GM23338 (cell line): ENCODE data around the gene GSG1L. TPM values are rescaled to one million over a fixed set of nuclear protein-coding genes. Genes with fewer than 3 reads are reported as not detected.

ENCODE experiments used
- ATAC-seq: fragments of 200-7000 bp; cut with Tn5 transposase; 3 replicates; pipeline ENCODE4 v1.9.1; 2020
- DNase-seq: peaks from one replicate; pipeline ENCODE4 v3.0.0-alpha.2; 2015; ENCODE audit warnings: low spot score
- H2AFZ ChIP-seq: fragments of 200-600 bp; sonication (generic); 2 replicates; pipeline ENCODE4 v1.8.0; 2016; ENCODE audit warnings: antibody characterized with exemption, mild to moderate bottlenecking, moderate library complexity
- H3F3A ChIP-seq: fragments of 200-600 bp; sonication (generic); replicated peaks from 2 replicates; pipeline ENCODE4 v1.8.0; 2017; ENCODE audit warnings: antibody characterized with exemption, mixed run types, low read depth
- H3K27ac ChIP-seq: fragments of 200-600 bp; sonication (generic); 2 replicates; pipeline ENCODE4 v1.6.1; 2016; ENCODE audit warnings: low read depth
- H3K27me3 ChIP-seq: fragments of 200-600 bp; sonication (generic); 2 replicates; pipeline ENCODE4 v1.8.0; 2016; ENCODE audit warnings: mild to moderate bottlenecking, mixed run types, moderate library complexity; ENCODE audit not compliant: insufficient read depth
- H3K36me3 ChIP-seq: fragments of 200-600 bp; sonication (generic); 2 replicates; pipeline ENCODE4 v1.8.0; 2016; ENCODE audit warnings: mild to moderate bottlenecking; ENCODE audit not compliant: insufficient read depth
- H3K4me1 ChIP-seq: fragments of 200-600 bp; sonication (generic); 2 replicates; pipeline ENCODE4 v1.8.0; 2016; ENCODE audit warnings: mild to moderate bottlenecking, moderate library complexity; ENCODE audit not compliant: insufficient read depth
- H3K4me2 ChIP-seq: fragments of 200-600 bp; sonication (generic); 2 replicates; pipeline ENCODE4 v1.7.1; 2017; ENCODE audit warnings: mixed run types
- H3K4me3 ChIP-seq: fragments of 200-600 bp; sonication (generic); 2 replicates; pipeline ENCODE4 v1.6.1; 2016; ENCODE audit warnings: mixed run types
- H3K79me2 ChIP-seq: fragments of 200-600 bp; sonication (generic); replicated peaks from 2 replicates; pipeline ENCODE4 v1.8.0; 2017; ENCODE audit warnings: mild to moderate bottlenecking; ENCODE audit not compliant: insufficient read depth
- H3K9me2 ChIP-seq: fragments of 200-600 bp; sonication (generic); 2 replicates; pipeline ENCODE4 v1.8.0; 2017; ENCODE audit not compliant: insufficient read depth
- H4K20me1 ChIP-seq: fragments of 200-600 bp; sonication (generic); replicated peaks from 2 replicates; pipeline ENCODE4 v1.8.0; 2017; ENCODE audit warnings: mild to moderate bottlenecking; ENCODE audit not compliant: insufficient read depth
- H3K27ac Mint-ChIP-seq: 2 replicates; pipeline ENCODE4 v1.8.0; 2020; ENCODE audit warnings: inconsistent platforms, mild to moderate bottlenecking, moderate library complexity, mixed read lengths
- H3K27me3 Mint-ChIP-seq: 3 replicates; pipeline ENCODE4 v1.8.0; 2022; ENCODE audit warnings: low read depth, mild to moderate bottlenecking, moderate library complexity, mixed read lengths, inconsistent platforms; ENCODE audit not compliant: insufficient read depth, poor library complexity
- H3K36me3 Mint-ChIP-seq: 3 replicates; pipeline ENCODE4 v1.8.0; 2021; ENCODE audit warnings: low read depth, mild to moderate bottlenecking, inconsistent platforms, moderate library complexity, mixed read lengths
- H3K4me1 Mint-ChIP-seq: 3 replicates; pipeline ENCODE4 v1.8.0; 2020; ENCODE audit warnings: mild to moderate bottlenecking, inconsistent platforms, mixed read lengths
- H3K4me3 Mint-ChIP-seq: 3 replicates; pipeline ENCODE4 v1.8.0; 2021; ENCODE audit warnings: moderate library complexity, mild to moderate bottlenecking, inconsistent platforms, mixed read lengths
- H3K9me3 Mint-ChIP-seq: 3 replicates; pipeline ENCODE4 v1.8.0; 2020; ENCODE audit warnings: moderate library complexity, mild to moderate bottlenecking, inconsistent platforms, mixed read lengths
- CREB1 ChIP-seq: fragments of 250-450 bp; sonication (Bioruptor Pico); IDR thresholded peaks from 2 replicates; pipeline ENCODE4 v1.5.0; 2020; ENCODE audit warnings: low read depth, mild to moderate bottlenecking, moderate library complexity
- EZH2 ChIP-seq: fragments of 200-600 bp; sonication (generic); IDR thresholded peaks from one replicate; pipeline ENCODE4 v1.8.0; 2017; ENCODE audit warnings: antibody characterized with exemption, mild to moderate bottlenecking, low read depth; ENCODE audit not compliant: unreplicated experiment
- EZH2phosphoT487 ChIP-seq: fragments of 200-600 bp; sonication (generic); IDR thresholded peaks from one replicate; pipeline ENCODE4 v1.8.1; 2018; ENCODE audit warnings: antibody characterized with exemption; ENCODE audit not compliant: unreplicated experiment
- JUNB ChIP-seq: IDR thresholded peaks from one replicate; pipeline ENCODE4 v1.6.1; 2016; ENCODE audit warnings: antibody characterized with exemption; ENCODE audit not compliant: unreplicated experiment
- NANOG ChIP-seq: IDR thresholded peaks from 2 replicates; pipeline ENCODE4 v1.6.1; 2016; ENCODE audit warnings: antibody characterized with exemption, borderline replicate concordance
- POLR2AphosphoS5 ChIP-seq: IDR thresholded peaks from 2 replicates; pipeline ENCODE4 v1.6.1; 2016; ENCODE audit warnings: antibody characterized with exemption, low read depth
- STAT1 ChIP-seq: IDR thresholded peaks from one replicate; pipeline ENCODE4 v1.6.1; 2016; ENCODE audit warnings: antibody characterized with exemption; ENCODE audit not compliant: unreplicated experiment
- ZNF114 ChIP-seq: fragments of 250-450 bp; sonication (Bioruptor Pico); IDR thresholded peaks from 2 replicates; pipeline ENCODE4 v1.5.0; 2020; ENCODE audit warnings: mild to moderate bottlenecking, moderate library complexity
- ZNF331 ChIP-seq: fragments of 250-450 bp; sonication (Bioruptor Pico); IDR thresholded peaks from 2 replicates; pipeline ENCODE4 v1.5.0; 2020; ENCODE audit warnings: low read depth, mild to moderate bottlenecking, moderate library complexity
- ZNF462 ChIP-seq: fragments of 250-450 bp; sonication (Bioruptor Pico); IDR thresholded peaks from 2 replicates; pipeline ENCODE4 v1.5.0; 2020; ENCODE audit warnings: mild to moderate bottlenecking, moderate library complexity
- polyA plus RNA-seq: library from polyadenylated mRNA; unstranded; fragments of >200 nt; fragmentation: Nextera tagmentation; extraction: Ambion mirVana; gene quantifications from 2 replicates; pipeline ENCODE4 v1.2.1, GENCODE V29; 2016
- total RNA-seq: library from RNA; depleted of rRNA; stranded (reverse); fragments of >200 nt; shearing (Covaris generic); gene quantifications from 2 replicates; pipeline ENCODE4 v1.2.3, GENCODE V29; 2014
- TF ChIP-seq, protein P1 (sequence below): IDR thresholded peaks from one replicate; pipeline ENCODE4 v1.6.1; 2018; ENCODE audit warnings: antibody characterized with exemption; ENCODE audit not compliant: unreplicated experiment
- TF ChIP-seq, protein P2 (sequence below), 2 experiments: fragments of 200-600 bp in 1 of 2; sonication (generic) in 1 of 2; conservative IDR thresholded peaks; 2 replicates each; pipeline versions ENCODE4 v1.5.1 to v1.6.1; 2016 to 2017; ENCODE audit warnings: antibody characterized with exemption in 2 of 2, low read depth in 2 of 2, mild to moderate bottlenecking in 2 of 2, moderate library complexity in 1 of 2
- TF ChIP-seq, protein P3 (sequence below): IDR thresholded peaks from 2 replicates; pipeline ENCODE4 v1.6.1; 2016; ENCODE audit warnings: antibody characterized with exemption

GSG1L gene
- total and polyA plus RNA-seq, 2 experiments from 2014 or later = 0.36 to 0.63 TPM

GRCh38 chr16:27826081-27826892 lies 237.2 kb downstream of the GSG1L start:
- no peaks in the 10 kb centered on the region for H3K4me1 ChIP-seq
- peaks cover 7% of the 10 kb centered on the region; the same call in 2 of the 3 replicates for H3K36me3 Mint-ChIP-seq
- no peak overlapping the region for H3K27ac Mint-ChIP-seq
- no peaks in the 10 kb centered on the region for H3K79me2 ChIP-seq
- no peak overlapping the region for H3K4me3 Mint-ChIP-seq
- H2AFZ ChIP-seq = no peak overlapping the region
- no peak overlapping the region for H3K27ac ChIP-seq
- H3K27me3 ChIP-seq = no peaks in the 10 kb centered on the region
- no peak for TF ChIP-seq EZH2phosphoT487
- TF ChIP-seq, protein P1, sequence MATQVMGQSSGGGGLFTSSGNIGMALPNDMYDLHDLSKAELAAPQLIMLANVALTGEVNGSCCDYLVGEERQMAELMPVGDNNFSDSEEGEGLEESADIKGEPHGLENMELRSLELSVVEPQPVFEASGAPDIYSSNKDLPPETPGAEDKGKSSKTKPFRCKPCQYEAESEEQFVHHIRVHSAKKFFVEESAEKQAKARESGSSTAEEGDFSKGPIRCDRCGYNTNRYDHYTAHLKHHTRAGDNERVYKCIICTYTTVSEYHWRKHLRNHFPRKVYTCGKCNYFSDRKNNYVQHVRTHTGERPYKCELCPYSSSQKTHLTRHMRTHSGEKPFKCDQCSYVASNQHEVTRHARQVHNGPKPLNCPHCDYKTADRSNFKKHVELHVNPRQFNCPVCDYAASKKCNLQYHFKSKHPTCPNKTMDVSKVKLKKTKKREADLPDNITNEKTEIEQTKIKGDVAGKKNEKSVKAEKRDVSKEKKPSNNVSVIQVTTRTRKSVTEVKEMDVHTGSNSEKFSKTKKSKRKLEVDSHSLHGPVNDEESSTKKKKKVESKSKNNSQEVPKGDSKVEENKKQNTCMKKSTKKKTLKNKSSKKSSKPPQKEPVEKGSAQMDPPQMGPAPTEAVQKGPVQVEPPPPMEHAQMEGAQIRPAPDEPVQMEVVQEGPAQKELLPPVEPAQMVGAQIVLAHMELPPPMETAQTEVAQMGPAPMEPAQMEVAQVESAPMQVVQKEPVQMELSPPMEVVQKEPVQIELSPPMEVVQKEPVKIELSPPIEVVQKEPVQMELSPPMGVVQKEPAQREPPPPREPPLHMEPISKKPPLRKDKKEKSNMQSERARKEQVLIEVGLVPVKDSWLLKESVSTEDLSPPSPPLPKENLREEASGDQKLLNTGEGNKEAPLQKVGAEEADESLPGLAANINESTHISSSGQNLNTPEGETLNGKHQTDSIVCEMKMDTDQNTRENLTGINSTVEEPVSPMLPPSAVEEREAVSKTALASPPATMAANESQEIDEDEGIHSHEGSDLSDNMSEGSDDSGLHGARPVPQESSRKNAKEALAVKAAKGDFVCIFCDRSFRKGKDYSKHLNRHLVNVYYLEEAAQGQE = no peak
- no peak for TF ChIP-seq ZNF331 (CRISPR knock-in tag)
- TF ChIP-seq POLR2AphosphoS5 = no peak
- TF ChIP-seq STAT1 = no peak
- TF ChIP-seq NANOG = no peak
- TF ChIP-seq ZNF462 (CRISPR knock-in tag) = no peak
- no peak for TF ChIP-seq CREB1 (CRISPR knock-in tag)
- TF ChIP-seq, protein P2, sequence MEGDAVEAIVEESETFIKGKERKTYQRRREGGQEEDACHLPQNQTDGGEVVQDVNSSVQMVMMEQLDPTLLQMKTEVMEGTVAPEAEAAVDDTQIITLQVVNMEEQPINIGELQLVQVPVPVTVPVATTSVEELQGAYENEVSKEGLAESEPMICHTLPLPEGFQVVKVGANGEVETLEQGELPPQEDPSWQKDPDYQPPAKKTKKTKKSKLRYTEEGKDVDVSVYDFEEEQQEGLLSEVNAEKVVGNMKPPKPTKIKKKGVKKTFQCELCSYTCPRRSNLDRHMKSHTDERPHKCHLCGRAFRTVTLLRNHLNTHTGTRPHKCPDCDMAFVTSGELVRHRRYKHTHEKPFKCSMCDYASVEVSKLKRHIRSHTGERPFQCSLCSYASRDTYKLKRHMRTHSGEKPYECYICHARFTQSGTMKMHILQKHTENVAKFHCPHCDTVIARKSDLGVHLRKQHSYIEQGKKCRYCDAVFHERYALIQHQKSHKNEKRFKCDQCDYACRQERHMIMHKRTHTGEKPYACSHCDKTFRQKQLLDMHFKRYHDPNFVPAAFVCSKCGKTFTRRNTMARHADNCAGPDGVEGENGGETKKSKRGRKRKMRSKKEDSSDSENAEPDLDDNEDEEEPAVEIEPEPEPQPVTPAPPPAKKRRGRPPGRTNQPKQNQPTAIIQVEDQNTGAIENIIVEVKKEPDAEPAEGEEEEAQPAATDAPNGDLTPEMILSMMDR (conservative IDR thresholded peaks at IDR 0.05; ENCODE audit: low read depth in 2 of 2) = no peak
- TF ChIP-seq JUNB = no peak
- no peak for TF ChIP-seq EZH2
- TF ChIP-seq, protein P3, sequence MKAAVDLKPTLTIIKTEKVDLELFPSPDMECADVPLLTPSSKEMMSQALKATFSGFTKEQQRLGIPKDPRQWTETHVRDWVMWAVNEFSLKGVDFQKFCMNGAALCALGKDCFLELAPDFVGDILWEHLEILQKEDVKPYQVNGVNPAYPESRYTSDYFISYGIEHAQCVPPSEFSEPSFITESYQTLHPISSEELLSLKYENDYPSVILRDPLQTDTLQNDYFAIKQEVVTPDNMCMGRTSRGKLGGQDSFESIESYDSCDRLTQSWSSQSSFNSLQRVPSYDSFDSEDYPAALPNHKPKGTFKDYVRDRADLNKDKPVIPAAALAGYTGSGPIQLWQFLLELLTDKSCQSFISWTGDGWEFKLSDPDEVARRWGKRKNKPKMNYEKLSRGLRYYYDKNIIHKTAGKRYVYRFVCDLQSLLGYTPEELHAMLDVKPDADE = no peak
- no peak for TF ChIP-seq ZNF114
- no peaks in the 10 kb centered on the region for H3K4me1 Mint-ChIP-seq
- no peak for ATAC-seq
- no peak overlapping the region for H3K4me2 ChIP-seq
- peaks cover 8% of the 10 kb centered on the region for H3K27me3 Mint-ChIP-seq
- no peak for DNase-seq
- no peaks in the 10 kb centered on the region for H3K9me2 ChIP-seq
- H3K36me3 ChIP-seq = no peaks in the 10 kb centered on the region
- no peak overlapping the region for H3K4me3 ChIP-seq
- H3K9me3 Mint-ChIP-seq = peaks cover 22% of the 10 kb centered on the region
- no peaks in the 10 kb centered on the region for H4K20me1 ChIP-seq
- no peaks in the 10 kb centered on the region for H3F3A ChIP-seq
